GM18505 (cell line): Measurements from ENCODE around the gene IFITM5.
"Not testable (repeated sequence)": the region's sequence is repeated elsewhere in the genome, so short reads cannot be mapped to it uniquely, and the experiment has no call there.

Experiments
- ATAC-seq: cut with Tn5 transposase; IDR thresholded peaks from one replicate; pipeline ENCODE4 v1.9.1; 2021; ENCODE audit not compliant: unreplicated experiment
- POLR2A ChIP-seq: IDR thresholded peaks from 4 replicates; pipeline ENCODE4 v1.6.1; 2011; ENCODE audit warnings: borderline replicate concordance; ENCODE audit not compliant: insufficient read depth, insufficient read length; ENCODE audit errors: extremely low read depth

The IFITM5 gene

DNA sequence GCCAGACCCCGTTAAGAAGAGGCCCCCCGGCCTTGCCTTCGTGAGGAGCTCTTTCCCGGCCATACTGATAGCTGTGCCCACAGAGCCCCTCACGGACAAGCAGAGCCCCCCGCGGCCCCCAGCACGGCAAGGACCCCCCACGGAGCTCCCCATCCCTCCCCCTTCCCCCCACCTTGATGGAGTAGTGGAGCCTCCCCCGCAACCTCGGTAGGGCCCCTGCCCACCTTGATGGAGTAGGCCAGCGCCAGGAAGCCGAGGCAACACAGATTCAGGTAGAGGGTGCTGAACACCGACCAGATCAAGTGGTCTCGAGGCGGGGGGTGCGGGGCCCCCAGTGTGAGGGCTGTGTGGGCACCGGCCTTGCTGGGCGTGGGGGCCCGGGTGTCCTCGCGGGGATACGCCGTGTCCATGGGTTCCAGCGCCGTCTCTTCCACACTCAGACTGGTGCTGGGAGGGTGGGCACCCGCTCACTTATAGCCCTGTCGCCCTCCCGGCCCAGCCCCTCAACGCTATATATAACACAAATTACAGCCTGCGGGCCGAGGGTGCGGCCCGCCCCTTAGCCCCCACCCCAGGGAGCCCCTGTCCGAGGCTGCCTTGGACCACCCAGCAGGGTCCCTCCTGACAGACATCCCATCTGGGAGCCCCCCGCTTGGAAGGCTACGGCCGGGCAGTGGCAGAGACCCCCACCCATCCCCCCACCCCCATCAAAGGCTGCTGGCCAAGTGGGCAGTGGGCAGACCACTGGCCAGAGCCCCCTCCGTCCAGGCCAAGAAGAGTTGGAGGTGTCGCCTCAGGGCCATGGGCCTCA, at the start of gene IFITM5:
Gene IFITM5 (minus strand): TSS at position 446 of the 811 bp plus-strand sequence. CDS start 36 bp downstream, at position 410.
- ATAC-seq: no peak
- no peak for TF ChIP-seq POLR2A

DNA sequence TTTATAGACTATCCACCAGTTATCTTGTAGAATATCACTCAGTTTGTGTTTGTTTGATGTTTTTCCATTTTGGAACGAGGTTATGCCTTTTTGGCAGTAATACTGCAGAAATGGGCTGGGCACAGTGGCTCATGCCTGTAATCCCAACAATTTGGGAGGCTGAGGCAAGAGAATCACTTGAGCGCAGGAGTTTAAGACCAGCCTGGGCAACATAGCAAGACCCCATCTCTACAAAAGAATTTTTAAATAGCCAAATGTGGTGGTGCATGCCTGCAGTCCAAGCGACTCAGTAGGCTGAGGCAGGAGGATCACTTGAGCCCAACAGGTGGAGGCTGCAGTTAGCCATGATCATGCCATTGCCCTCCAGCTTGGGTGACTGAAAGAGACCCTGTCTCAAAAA, 47.2 kb upstream of the IFITM5 start:
- no peak for TF ChIP-seq POLR2A
- ATAC-seq: no peak

DNA sequence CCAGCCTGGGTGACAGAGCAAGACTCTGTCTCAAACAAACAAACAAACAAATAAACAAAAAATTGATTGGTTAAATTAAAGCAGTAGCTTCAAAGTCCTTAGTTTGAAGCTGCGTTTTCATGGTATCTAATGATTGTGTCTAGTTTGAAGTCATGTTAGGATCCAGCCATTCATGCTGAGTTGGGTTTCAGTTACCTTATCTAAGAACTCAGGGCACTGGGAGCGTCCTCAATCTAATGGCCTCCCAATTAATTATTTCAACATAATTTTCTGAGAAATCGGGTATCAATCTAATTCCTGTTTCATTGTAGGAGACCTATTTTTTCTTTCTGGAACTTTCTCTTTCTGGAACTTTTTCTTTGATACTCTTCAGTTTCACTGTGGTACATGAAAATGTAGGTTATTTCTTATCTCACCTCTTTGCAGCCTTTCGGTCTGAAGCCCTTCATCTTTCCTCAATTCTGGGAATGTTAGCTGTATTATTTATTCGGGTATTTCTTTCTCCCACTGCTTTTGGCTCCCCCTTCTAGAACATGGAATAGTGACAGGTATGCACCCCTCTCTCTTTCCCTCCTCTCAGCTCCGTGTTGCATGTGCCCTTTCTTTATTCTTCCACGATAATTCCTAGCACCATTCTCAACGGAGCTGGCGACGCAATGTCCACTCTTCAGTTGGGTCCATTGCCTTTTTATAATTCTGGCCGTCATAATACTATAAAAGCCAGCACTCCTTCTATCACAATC, 45.7 kb upstream of the IFITM5 start:
- no peak for TF ChIP-seq POLR2A
- ATAC-seq: no peak

DNA sequence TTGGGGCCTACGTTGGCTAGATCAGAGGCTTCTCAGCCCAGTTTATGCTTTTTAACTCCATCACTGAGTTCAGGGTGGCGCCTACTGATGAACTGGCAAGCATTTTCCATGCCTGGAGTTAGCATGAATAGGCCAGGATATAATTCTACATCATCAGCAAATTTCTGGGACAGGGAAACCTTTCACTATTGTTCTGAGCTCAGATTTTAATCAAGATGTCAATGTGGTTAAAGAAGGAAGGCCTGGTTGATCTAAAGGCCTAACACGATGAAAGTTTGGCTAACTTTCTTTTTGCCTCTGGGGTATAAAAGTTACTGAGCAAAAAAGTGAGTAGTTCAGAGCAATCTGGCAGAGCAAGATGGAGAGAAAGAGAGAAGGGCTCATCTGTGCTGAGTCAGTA, 43.0 kb upstream of the IFITM5 start:
- no peak for ATAC-seq
- no peak for TF ChIP-seq POLR2A

DNA sequence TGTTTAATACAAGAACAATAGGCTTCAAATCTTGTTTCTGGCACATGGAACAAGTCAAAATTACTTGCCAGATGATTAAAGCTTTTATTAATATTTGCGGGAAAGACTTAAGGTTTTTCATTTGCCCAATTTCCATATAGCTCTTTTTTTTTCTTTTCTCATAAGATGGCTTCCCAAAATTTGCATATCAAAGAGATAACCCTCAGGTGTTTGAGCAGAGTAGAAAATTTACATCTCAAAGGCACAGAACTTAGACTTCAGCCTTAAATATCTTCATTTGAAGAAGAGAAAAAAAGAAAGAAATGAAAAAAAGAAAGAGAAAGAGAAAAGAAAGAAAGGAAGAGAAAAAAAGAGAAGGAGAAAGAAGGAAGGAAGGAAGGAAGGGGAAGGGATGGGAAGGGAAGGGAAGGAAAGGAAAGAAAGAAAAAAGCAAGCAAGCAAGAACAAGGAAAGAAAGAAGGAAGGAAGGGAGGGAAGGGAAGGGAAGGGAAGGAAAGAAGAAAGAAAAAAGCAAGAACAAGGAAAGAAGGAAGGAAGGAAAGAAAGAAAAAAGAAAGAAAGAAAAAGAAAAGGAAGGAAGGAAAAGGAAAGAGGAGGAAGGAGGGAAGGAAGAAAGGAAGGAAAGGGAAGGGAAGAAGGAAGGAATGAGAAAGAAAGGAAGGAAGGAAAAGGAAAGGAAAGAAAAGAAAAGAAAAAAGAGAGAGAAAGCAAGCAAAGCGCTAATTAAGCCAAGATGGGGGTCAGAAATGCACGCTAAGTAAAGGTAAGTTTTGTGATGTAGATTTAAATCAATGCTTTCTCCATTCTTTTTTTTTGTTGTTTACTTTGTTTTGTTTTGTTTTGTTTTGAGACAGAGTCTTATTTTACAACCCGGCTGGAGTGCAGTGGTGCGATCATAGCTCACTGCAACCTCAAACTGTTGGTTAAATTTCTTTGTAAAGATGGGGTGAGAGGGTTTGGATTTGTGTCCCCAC, 41.5 kb upstream of the IFITM5 start:
- TF ChIP-seq POLR2A: no peak
- ATAC-seq: no peak

DNA sequence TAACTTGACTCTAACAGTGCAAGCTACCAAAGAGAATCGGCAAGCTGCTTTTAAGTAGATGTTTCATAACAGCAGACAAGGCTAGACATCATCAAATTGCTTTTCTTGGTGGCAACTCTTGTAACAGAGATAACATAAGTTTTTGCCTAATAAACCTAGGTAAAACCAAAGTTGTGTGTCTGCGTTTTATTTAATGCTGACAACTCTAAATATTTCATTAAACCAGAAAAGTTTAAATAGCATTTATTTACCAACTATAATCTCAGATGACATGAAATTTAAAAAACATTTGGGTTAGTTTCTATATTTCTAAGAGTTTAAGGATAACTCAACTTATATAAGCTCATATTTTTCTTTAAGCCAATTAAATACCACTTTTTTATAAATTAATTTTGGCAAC, 40.6 kb upstream of the IFITM5 start:
- no peak for ATAC-seq
- no peak for TF ChIP-seq POLR2A

DNA sequence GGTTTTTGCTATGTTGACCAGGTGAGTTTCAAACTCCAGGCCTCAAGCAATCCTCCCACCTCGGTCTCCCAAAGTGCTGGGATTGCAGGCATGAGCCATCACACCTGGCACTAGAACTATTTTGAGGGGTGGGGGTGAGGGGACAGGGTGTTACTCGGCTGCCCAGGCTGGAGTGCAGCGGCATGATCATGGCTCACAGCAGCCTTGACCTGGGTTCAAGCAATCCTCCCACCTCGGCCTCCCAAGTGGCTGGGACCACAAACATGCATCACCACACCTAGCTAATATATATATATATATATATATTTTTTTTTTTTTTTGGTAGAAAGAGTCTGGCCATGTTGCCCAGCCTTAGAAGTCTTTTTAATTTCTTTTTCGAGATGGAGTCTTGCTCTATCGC, 38.4 kb upstream of the IFITM5 start:
- TF ChIP-seq POLR2A: no peak
- no peak for ATAC-seq

DNA sequence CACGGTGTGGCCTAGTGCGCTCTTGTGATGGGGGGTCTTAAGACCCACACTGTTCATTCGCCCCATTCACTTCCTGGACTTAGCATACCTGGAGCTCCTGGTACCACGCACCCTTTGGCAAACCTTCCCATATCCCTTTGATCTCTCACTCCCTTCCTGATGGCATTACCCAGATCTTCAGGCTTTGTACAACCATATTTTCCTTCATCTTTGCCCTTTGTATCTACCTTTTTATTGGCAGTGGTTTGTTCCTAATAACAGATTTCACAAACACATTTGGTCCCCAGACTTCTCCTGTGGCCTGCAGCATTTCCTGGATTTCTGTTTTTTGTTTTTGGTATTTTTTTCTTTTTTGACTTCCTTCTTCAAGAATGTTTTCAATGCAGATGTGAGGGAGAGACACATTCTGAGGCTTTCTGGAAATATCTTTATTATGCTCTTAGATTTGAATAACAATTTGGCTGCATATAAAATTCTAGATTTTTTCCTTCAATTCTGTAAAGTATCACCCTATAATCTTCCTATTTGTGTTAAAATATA, 37.4 kb upstream of the IFITM5 start:
- no peak for TF ChIP-seq POLR2A
- ATAC-seq: no peak

DNA sequence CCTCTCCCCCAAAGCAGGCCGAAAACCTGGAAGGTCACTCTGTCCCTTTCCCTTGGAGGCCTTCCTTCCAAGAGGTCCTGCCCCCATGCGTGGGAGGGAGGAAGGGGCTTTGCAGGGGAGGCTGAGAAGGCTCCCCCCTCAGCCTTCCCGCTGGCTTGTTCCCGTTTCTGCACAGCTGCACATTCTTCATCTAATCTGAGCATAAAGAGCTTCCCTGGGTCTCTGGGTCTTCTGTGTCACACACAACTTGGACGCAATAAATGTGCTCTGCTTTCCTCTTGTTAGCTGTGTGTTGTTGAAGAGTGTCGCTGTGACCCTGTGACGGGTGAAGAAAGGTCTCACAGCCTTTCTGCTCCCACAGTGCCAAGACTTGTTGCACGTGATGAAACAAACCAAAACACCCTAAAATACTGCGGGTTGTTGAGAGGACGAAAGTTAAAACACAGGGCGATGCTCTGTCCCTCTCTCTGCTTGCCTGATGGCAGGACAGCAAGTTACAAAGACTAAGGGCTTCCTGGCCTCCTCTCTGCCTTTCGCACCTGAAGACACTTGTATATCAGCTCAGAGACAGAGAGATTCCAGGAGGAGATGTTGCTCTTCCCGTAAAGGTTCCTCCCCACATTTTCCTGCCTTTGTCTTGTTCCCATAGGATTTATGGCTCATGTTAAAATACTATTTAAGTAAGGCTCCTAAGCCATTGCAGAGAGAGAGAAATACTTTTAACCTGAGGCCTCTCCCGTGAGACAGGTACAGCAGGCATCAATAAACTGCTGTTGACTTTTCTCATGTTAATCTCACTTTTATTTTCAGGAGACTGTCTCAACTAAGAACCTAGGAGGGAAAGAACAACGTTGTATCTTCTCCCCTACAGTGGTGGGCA, 36.7 kb upstream of the IFITM5 start:
- no peak for TF ChIP-seq POLR2A
- no peak for ATAC-seq

DNA sequence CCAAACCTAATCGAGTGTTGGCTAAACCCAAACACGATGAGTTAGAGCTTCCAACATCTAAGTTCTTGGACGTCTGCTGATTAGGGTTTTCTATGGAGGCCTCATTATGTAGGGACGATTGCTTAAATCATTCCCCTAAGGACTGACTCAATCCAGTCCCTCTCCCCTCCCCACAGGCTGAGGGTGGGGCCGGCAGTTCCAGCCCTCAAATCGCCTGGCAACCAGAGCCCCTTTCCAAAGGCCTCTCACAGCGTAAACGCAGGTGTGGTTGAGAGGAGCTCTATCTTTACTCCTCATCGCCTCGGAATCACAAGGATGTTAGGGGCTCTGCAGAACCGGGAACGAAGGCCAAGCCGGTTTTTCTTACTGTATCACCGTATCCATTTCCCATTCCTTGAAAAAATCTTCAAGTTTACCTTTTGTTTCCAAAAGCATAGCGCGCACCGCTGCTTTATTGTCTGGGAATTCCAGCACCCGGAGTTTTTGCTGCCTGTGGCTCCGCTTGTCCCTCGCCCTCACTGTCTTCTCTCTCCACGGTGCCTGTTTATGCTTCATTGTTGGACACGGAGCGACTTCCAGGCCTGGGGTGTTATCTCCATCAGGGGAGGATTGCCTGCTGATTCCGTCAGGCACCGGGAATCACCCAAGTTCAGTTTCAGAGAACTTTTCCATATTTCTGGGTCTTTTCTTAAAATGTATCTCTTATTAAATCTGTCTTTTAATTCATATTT, 35.1 kb upstream of the IFITM5 start:
- no peak for TF ChIP-seq POLR2A
- ATAC-seq: no peak

DNA sequence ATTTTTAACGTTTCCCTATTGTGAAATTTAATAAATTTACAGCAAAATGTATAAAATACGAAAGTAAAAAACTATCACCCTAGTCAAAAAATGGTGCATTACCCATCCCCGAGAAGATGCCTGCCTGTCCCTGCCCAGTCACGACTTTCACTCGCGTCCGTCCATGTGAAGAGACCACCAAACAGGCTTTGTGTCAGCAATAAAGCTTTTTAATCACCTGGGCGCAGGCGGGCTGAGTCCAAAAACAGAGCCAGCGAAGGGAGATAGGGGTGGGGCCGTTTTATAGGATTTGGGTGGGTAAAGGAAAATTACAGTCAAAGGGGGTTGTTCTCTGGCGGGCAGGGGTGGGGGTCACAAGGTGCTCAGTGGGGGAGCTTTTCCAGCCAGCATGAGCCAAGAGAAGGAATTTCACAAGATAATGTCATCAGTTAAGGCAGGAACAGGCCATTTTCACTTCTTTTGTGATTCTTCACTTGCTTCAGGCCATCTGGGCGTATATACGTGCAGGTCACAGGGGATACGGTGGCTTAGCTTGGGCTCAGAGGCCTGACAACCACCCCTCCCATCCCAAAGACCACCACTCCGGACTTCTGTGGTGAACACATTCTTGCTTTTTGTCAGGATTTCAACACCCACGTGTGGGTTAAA, 34.4 kb upstream of the IFITM5 start:
- ATAC-seq: not testable (repeated sequence)
